Endothelial cell (in vitro differentiated cells): ENCODE data around the gene FGGY. TPM values are rescaled to one million over a fixed set of nuclear protein-coding genes. Genes with fewer than 3 reads are reported as not detected.

ENCODE experiments used
- DNase-seq: peaks from one replicate; pipeline ENCODE4 v3.0.0; 2021; ENCODE audit warnings: low spot score
- H3K27ac Mint-ChIP-seq: one replicate; pipeline ENCODE4 v1.8.0; 2021; ENCODE audit warnings: mixed read lengths, inconsistent platforms; ENCODE audit not compliant: unreplicated experiment
- H3K27me3 Mint-ChIP-seq: one replicate; pipeline ENCODE4 v1.8.0; 2021; ENCODE audit warnings: mild to moderate bottlenecking, moderate library complexity, mixed read lengths, inconsistent platforms; ENCODE audit not compliant: unreplicated experiment
- H3K36me3 Mint-ChIP-seq: one replicate; pipeline ENCODE4 v1.8.0; 2021; ENCODE audit warnings: mild to moderate bottlenecking, low read depth, mixed read lengths, inconsistent platforms; ENCODE audit not compliant: unreplicated experiment
- H3K4me1 Mint-ChIP-seq: one replicate; pipeline ENCODE4 v1.8.0; 2021; ENCODE audit warnings: mild to moderate bottlenecking, mixed read lengths, inconsistent platforms; ENCODE audit not compliant: unreplicated experiment
- H3K4me3 Mint-ChIP-seq: one replicate; pipeline ENCODE4 v1.8.0; 2021; ENCODE audit warnings: mild to moderate bottlenecking, mixed read lengths, inconsistent platforms; ENCODE audit not compliant: unreplicated experiment
- H3K9me3 Mint-ChIP-seq: one replicate; pipeline ENCODE4 v1.8.0; 2021; ENCODE audit warnings: mixed read lengths, inconsistent platforms; ENCODE audit not compliant: unreplicated experiment
- total RNA-seq: library from RNA; stranded (reverse); fragmentation: NEBNext Ultra II Directional; extraction: Animal tissue kit (Norgen Biotek cat#: 25700); gene quantifications from one replicate; pipeline ENCODE4 v1.2.1, GENCODE V29; 2021; ENCODE audit not compliant: unreplicated experiment
- TF ChIP-seq, protein P1 (sequence below): fragments of 200-600 bp; sonication (generic); IDR thresholded peaks from one replicate; pipeline ENCODE4 v1.5.0; 2021; ENCODE audit warnings: antibody characterized with exemption; ENCODE audit not compliant: unreplicated experiment

FGGY gene
- total RNA-seq, 1 donor from 2014 or later, result 41.2 TPM

GRCh38 chr1:59761443-59761842 lies 464.5 kb downstream of the FGGY start:
- Mint-ChIP-seq H3K4me1 (peaks cover 21% of the 10 kb centered on the region), H3K9me3 (no peaks in the 10 kb centered on the region), H3K36me3 (no peaks in the 10 kb centered on the region), H3K27me3 (no peaks in the 10 kb centered on the region), H3K4me3 (no peak overlapping the region), H3K27ac (no peak overlapping the region)
- DNase-seq, result no peak
- TF ChIP-seq, protein P1, sequence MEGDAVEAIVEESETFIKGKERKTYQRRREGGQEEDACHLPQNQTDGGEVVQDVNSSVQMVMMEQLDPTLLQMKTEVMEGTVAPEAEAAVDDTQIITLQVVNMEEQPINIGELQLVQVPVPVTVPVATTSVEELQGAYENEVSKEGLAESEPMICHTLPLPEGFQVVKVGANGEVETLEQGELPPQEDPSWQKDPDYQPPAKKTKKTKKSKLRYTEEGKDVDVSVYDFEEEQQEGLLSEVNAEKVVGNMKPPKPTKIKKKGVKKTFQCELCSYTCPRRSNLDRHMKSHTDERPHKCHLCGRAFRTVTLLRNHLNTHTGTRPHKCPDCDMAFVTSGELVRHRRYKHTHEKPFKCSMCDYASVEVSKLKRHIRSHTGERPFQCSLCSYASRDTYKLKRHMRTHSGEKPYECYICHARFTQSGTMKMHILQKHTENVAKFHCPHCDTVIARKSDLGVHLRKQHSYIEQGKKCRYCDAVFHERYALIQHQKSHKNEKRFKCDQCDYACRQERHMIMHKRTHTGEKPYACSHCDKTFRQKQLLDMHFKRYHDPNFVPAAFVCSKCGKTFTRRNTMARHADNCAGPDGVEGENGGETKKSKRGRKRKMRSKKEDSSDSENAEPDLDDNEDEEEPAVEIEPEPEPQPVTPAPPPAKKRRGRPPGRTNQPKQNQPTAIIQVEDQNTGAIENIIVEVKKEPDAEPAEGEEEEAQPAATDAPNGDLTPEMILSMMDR, result no peak

- Mint-ChIP-seq H3K4me3 (no peak overlapping the region), H3K27ac (no peak overlapping the region), H3K4me1 (peaks cover 29% of the 10 kb centered on the region), H3K9me3 (no peaks in the 10 kb centered on the region), H3K36me3 (no peaks in the 10 kb centered on the region), H3K27me3 (no peaks in the 10 kb centered on the region)
- no peak for DNase-seq
- TF ChIP-seq, protein P1, result no peak
These were observed 466.5 kb downstream of the FGGY start for GRCh38 chr1:59763418-59763817.

DNA sequence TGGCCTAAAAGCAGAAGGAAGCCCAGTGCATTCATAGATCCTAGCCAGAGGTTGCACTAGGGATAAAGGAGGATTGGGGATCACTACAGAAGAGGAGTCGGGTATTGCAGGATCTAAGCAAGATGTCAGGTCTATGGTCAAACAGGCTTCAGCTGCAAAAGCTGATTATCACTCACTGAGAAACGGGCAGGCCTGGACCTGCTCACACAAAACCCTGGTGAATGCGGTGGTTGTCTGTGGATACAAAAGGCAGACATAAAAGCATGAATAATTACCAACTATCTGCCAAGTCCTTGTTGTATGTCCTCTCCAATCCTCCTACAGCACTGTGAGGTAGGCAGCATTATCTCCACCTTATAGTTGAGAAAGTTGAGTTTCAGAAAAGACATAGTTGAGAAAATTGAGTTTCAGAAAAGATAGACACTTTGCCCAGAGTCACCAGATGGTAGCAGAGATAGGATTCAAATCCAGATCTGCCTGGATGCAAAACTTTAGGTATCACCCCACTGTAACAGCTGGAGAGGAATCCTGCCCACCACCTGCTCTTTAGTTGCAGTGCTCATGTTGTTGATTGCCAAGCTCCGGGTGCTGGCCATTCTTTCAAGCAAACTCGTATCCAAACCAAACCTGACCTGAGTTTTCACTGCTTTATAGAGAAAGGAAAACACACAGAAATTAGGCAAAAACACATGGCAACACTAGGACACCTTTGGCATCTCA lies 468.3 kb downstream of the FGGY start:
- no peak for DNase-seq
- Mint-ChIP-seq H3K4me1 (peaks cover 23% of the 10 kb centered on the region), H3K27me3 (no peaks in the 10 kb centered on the region), H3K9me3 (no peaks in the 10 kb centered on the region), H3K27ac (no peak overlapping the region), H3K36me3 (no peaks in the 10 kb centered on the region), H3K4me3 (no peak overlapping the region)
- TF ChIP-seq, protein P1, result no peak

GRCh38 chr1:59766227-59766855 lies 469.4 kb downstream of the FGGY start:
- H3K36me3 Mint-ChIP-seq, result no peaks in the 10 kb centered on the region
- no peaks in the 10 kb centered on the region for H3K27me3 Mint-ChIP-seq
- H3K4me3 Mint-ChIP-seq, result no peak overlapping the region
- TF ChIP-seq, protein P1, result no peak
- no peaks in the 10 kb centered on the region for H3K9me3 Mint-ChIP-seq
- no peak for DNase-seq
- peak overlapping the region; percentile 95 for H3K27ac Mint-ChIP-seq
- H3K4me1 Mint-ChIP-seq, result peaks cover 23% of the 10 kb centered on the region

DNA sequence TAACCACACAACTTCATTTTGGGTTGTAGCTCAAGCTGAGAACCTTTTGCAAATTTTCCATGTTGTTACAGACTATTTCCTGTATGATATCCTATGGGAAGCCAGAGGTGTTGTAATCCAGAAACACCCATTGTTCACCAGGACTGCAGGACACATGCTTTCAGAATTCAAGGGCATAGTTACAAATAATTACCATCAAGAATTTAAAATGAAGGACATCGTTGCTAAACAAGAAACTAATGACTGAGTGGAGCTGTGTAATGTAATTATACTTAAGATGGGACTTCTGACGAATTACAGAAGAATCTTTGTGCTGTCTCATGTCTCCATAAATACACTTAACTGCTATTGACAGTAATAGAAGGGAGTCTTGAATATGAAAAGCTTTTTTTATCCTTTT lies 470.2 kb downstream of the FGGY start:
- no peaks in the 10 kb centered on the region for H3K9me3 Mint-ChIP-seq
- peak overlapping the region; percentile 57 for H3K4me3 Mint-ChIP-seq
- H3K27ac Mint-ChIP-seq, result peak overlapping the region; percentile 95
- peaks cover 24% of the 10 kb centered on the region for H3K4me1 Mint-ChIP-seq
- H3K27me3 Mint-ChIP-seq, result no peaks in the 10 kb centered on the region
- DNase-seq, result no peak
- TF ChIP-seq, protein P1, result no peak
- H3K36me3 Mint-ChIP-seq, result no peaks in the 10 kb centered on the region
